ENCODE results near the gene OPN1MW2. TPM values are rescaled to one million over a fixed set of nuclear protein-coding genes. Genes with fewer than 3 reads are reported as not detected.

The OPN1MW2 gene
- not detected in 2 replicates for total RNA-seq

DNA sequence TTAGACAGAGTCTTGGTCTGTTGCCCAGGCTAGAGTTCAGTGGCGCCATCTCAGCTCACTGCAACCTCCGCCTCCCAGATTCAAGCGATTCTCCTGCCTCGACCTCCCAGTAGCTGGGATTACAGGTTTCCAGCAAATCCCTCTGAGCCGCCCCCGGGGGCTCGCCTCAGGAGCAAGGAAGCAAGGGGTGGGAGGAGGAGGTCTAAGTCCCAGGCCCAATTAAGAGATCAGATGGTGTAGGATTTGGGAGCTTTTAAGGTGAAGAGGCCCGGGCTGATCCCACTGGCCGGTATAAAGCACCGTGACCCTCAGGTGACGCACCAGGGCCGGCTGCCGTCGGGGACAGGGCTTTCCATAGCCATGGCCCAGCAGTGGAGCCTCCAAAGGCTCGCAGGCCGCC, at the start of gene OPN1MW2:
Gene OPN1MW2 (plus strand): TSS at position 301 of the 400 bp plus-strand sequence. CDS start 60 bp downstream, at position 361.

DNA sequence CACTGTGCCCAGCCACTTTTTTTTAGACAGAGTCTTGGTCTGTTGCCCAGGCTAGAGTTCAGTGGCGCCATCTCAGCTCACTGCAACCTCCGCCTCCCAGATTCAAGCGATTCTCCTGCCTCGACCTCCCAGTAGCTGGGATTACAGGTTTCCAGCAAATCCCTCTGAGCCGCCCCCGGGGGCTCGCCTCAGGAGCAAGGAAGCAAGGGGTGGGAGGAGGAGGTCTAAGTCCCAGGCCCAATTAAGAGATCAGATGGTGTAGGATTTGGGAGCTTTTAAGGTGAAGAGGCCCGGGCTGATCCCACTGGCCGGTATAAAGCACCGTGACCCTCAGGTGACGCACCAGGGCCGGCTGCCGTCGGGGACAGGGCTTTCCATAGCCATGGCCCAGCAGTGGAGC, 37.3 kb upstream of the OPN1MW2 start, which contains the start of gene OPN1MW:
Gene OPN1MW (plus strand): TSS at position 301 of the 400 bp plus-strand sequence. CDS start 82 bp downstream, at position 383.

DNA sequence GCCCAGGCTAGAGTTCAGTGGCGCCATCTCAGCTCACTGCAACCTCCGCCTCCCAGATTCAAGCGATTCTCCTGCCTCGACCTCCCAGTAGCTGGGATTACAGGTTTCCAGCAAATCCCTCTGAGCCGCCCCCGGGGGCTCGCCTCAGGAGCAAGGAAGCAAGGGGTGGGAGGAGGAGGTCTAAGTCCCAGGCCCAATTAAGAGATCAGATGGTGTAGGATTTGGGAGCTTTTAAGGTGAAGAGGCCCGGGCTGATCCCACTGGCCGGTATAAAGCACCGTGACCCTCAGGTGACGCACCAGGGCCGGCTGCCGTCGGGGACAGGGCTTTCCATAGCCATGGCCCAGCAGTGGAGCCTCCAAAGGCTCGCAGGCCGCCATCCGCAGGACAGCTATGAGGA, 37.7 kb downstream of the OPN1MW2 start, which contains the start of gene OPN1MW3:
Gene OPN1MW3 (plus strand): TSS at position 301 of the 400 bp plus-strand sequence. CDS start 38 bp downstream, at position 339.

Other genes starting within 250 kb of the OPN1MW2 start
- gene HCFC1, start 247.9 kb upstream of the OPN1MW2 start, total RNA-seq: 58.3 and 86.0 TPM in 2 replicates
- 9.0 and 10.6 TPM in 2 replicates for gene TMEM187, start 247.0 kb upstream of the OPN1MW2 start, total RNA-seq
- gene IRAK1, start 199.9 kb upstream of the OPN1MW2 start, total RNA-seq: 110 and 179 TPM in 2 replicates
- gene MECP2, start 122.0 kb upstream of the OPN1MW2 start, total RNA-seq: 16.5 and 16.8 TPM in 2 replicates
- not detected in 2 replicates for gene OPN1LW, start 75.5 kb upstream of the OPN1MW2 start, total RNA-seq
- gene OPN1MW, start 37.2 kb upstream of the OPN1MW2 start, total RNA-seq: not detected in 2 replicates
- not detected in 2 replicates for gene OPN1MW3, start 37.8 kb downstream of the OPN1MW2 start, total RNA-seq
- not detected in 2 replicates for gene TEX28, start 75.4 kb downstream of the OPN1MW2 start, total RNA-seq
- not detected in 2 replicates for gene TKTL1, start 76.0 kb downstream of the OPN1MW2 start, total RNA-seq
- gene FLNA, start 154.9 kb downstream of the OPN1MW2 start, total RNA-seq: 2,491 and 2,888 TPM in 2 replicates
- gene EMD, start 159.5 kb downstream of the OPN1MW2 start, total RNA-seq: 53.0 and 59.8 TPM in 2 replicates
- 5,163 and 5,241 TPM in 2 replicates for gene RPL10, start 178.6 kb downstream of the OPN1MW2 start, total RNA-seq
- 32.3 and 68.7 TPM in 2 replicates for gene DNASE1L1, start 189.5 kb downstream of the OPN1MW2 start, total RNA-seq
- gene TAFAZZIN, start 191.8 kb downstream of the OPN1MW2 start, total RNA-seq: 23.5 and 31.4 TPM in 2 replicates
- 45.0 and 81.4 TPM in 2 replicates for gene ATP6AP1, start 208.9 kb downstream of the OPN1MW2 start, total RNA-seq
- gene GDI1, start 217.4 kb downstream of the OPN1MW2 start, total RNA-seq: 74.0 and 80.7 TPM in 2 replicates
- gene FAM50A, start 224.4 kb downstream of the OPN1MW2 start, total RNA-seq: 34.7 and 46.1 TPM in 2 replicates
- gene PLXNA3, start 238.5 kb downstream of the OPN1MW2 start, total RNA-seq: 19.6 and 26.1 TPM in 2 replicates